ENCODE results near the gene ACTRT1.

Gene ACTRT1

GRCh38 chrX:128035318-128035717, 16.9 kb downstream of the ACTRT1 start:
- Histone ChIP-seq H3K27ac (ENCODE audit: low read length, poor library complexity, severe bottlenecking) (peak overlapping the region; percentile 32), H2BK5ac (ENCODE audit: low read depth, low read length, poor library complexity, severe bottlenecking) (no peak overlapping the region), H2AFZ (ENCODE audit: low read depth, low read length) (no peak overlapping the region), H4K8ac (ENCODE audit: low read length) (no peak overlapping the region), H2BK12ac (ENCODE audit: low read length in 2 of 2) (no peak overlapping the region), H3K4ac (ENCODE audit: low read depth in 1 of 2, low read length in 2 of 2) (no peak overlapping the region), H4K91ac (ENCODE audit: low read length) (no peak overlapping the region), H2BK120ac (ENCODE audit: low read depth, low read length) (no peak overlapping the region), H3K79me1 (replicated peaks; ENCODE audit: low read length, poor library complexity, severe bottlenecking) (no peaks in the 10 kb centered on the region), H3K9me3 (ENCODE audit: control insufficient read depth, low read length) (no peaks in the 10 kb centered on the region), H3K14ac (ENCODE audit: low read length in 2 of 2) (no peak overlapping the region), H3K36me3 (ENCODE audit: control insufficient read depth in 1 of 2, insufficient read depth in 2 of 2, low read depth in 1 of 2, low read length in 2 of 2) (no peaks in the 10 kb centered on the region), H2BK15ac (ENCODE audit: low read depth, poor library complexity, severe bottlenecking) (no peak overlapping the region), H3K23ac (ENCODE audit: low read length in 2 of 2) (no peak overlapping the region), H3K27me3 (ENCODE audit: control insufficient read depth in 1 of 2, insufficient read depth in 1 of 2, low read length in 2 of 2) (no peaks in the 10 kb centered on the region), H3K9ac (ENCODE audit: low read length) (no peak overlapping the region), H3K18ac (ENCODE audit: low read depth in 1 of 2, low read length in 2 of 2) (no peak overlapping the region), H3K4me3 (ENCODE audit: insufficient read depth in 1 of 2, low read depth in 1 of 2, low read length in 2 of 2) (no peak overlapping the region), H2AK5ac (ENCODE audit: low read length, severe bottlenecking) (no peak overlapping the region), H3K4me2 (ENCODE audit: low read length, poor library complexity, severe bottlenecking) (no peak overlapping the region), H3K4me1 (ENCODE audit: control insufficient read depth, insufficient read depth, low read depth, low read length) (peaks cover 4% of the 10 kb centered on the region)
- no peak for DNase-seq

GRCh38 chrX:128021566-128021965, 30.6 kb downstream of the ACTRT1 start:
- Histone ChIP-seq H3K79me1 (replicated peaks; ENCODE audit: low read length, poor library complexity, severe bottlenecking) (no peaks in the 10 kb centered on the region), H3K4me1 (ENCODE audit: control insufficient read depth, insufficient read depth, low read depth, low read length) (no peaks in the 10 kb centered on the region), H3K4me2 (ENCODE audit: low read length, poor library complexity, severe bottlenecking) (no peak overlapping the region)

DNA sequence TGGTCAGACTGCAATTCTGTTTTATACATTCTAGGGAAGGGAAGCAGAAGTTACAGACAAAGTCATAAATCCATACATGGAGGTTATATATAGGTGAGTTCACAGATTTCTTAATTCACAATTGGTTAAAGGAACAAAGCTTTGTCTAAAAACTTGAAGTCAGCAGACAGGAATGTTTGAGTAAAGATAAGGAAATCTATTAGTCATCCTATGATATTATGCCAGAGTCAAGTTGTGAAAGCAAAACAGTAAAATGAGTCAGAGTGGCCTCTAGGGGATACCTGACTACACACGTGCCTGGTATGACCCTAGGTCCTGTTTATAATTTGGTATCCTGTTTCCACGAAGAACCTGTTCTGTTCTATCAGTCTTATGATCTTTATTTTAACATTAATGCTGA, 31.5 kb downstream of the ACTRT1 start:
- no peak overlapping the region for H3K9ac ChIP-seq (ENCODE audit: low read length)
- H3K79me1 ChIP-seq (replicated peaks; ENCODE audit: low read length, poor library complexity, severe bottlenecking) = no peaks in the 10 kb centered on the region
- H3K27me3 ChIP-seq (ENCODE audit: control insufficient read depth in 1 of 2, insufficient read depth in 1 of 2, low read length in 2 of 2) = no peaks in the 10 kb centered on the region
- no peak overlapping the region for H3K4me3 ChIP-seq (ENCODE audit: insufficient read depth in 1 of 2, low read depth in 1 of 2, low read length in 2 of 2)
- H2AK5ac ChIP-seq (ENCODE audit: low read length, severe bottlenecking) = no peak overlapping the region
- H2BK120ac ChIP-seq (ENCODE audit: low read depth, low read length) = no peak overlapping the region
- no peak overlapping the region for H4K91ac ChIP-seq (ENCODE audit: low read length)
- 0% methylated on average over 1 of the region's 2 CpGs for WGBS
- H3K9me3 ChIP-seq (ENCODE audit: control insufficient read depth, low read length) = no peaks in the 10 kb centered on the region
- H2BK15ac ChIP-seq (ENCODE audit: low read depth, poor library complexity, severe bottlenecking) = no peak overlapping the region
- H3K27ac ChIP-seq (ENCODE audit: low read length, poor library complexity, severe bottlenecking) = no peak overlapping the region
- no peak overlapping the region for H3K23ac ChIP-seq (ENCODE audit: low read length in 2 of 2)
- no peaks in the 10 kb centered on the region for H3K4me1 ChIP-seq (ENCODE audit: control insufficient read depth, insufficient read depth, low read depth, low read length)
- no peak overlapping the region for H3K4ac ChIP-seq (ENCODE audit: low read depth in 1 of 2, low read length in 2 of 2)
- H4K8ac ChIP-seq (ENCODE audit: low read length) = no peak overlapping the region
- H2AFZ ChIP-seq (ENCODE audit: low read depth, low read length) = no peak overlapping the region
- H3K18ac ChIP-seq (ENCODE audit: low read depth in 1 of 2, low read length in 2 of 2) = no peak overlapping the region
- no peak overlapping the region for H3K4me2 ChIP-seq (ENCODE audit: low read length, poor library complexity, severe bottlenecking)
- no peaks in the 10 kb centered on the region for H3K36me3 ChIP-seq (ENCODE audit: control insufficient read depth in 1 of 2, insufficient read depth in 2 of 2, low read depth in 1 of 2, low read length in 2 of 2)
- peak; percentile 29 for DNase-seq
- no peak overlapping the region for H2BK12ac ChIP-seq (ENCODE audit: low read length in 2 of 2)
- no peak overlapping the region for H2BK5ac ChIP-seq (ENCODE audit: low read depth, low read length, poor library complexity, severe bottlenecking)
- no peak overlapping the region for H3K14ac ChIP-seq (ENCODE audit: low read length in 2 of 2)

More at GRCh38 chrX:128021566-128021965, 30.6 kb downstream of the ACTRT1 start:
- no peak overlapping the region for H3K14ac ChIP-seq (ENCODE audit: low read length in 2 of 2)
- WGBS = no CpG with 5 or more reads among the region's 1 CpG
- no peak overlapping the region for H2BK12ac ChIP-seq (ENCODE audit: low read length in 2 of 2)
- no peak overlapping the region for H2BK120ac ChIP-seq (ENCODE audit: low read depth, low read length)
- H2BK15ac ChIP-seq (ENCODE audit: low read depth, poor library complexity, severe bottlenecking) = no peak overlapping the region
- no peak overlapping the region for H2AK5ac ChIP-seq (ENCODE audit: low read length, severe bottlenecking)
- H3K23ac ChIP-seq (ENCODE audit: low read length in 2 of 2) = no peak overlapping the region
- peak overlapping the region; percentile 19 for H2BK5ac ChIP-seq (ENCODE audit: low read depth, low read length, poor library complexity, severe bottlenecking)
- H3K9ac ChIP-seq (ENCODE audit: low read length) = no peak overlapping the region
- no peak overlapping the region for H4K91ac ChIP-seq (ENCODE audit: low read length)
- H3K27me3 ChIP-seq (ENCODE audit: control insufficient read depth in 1 of 2, insufficient read depth in 1 of 2, low read length in 2 of 2) = no peaks in the 10 kb centered on the region
- no peak overlapping the region for H2AFZ ChIP-seq (ENCODE audit: low read depth, low read length)
- no peak overlapping the region for H4K8ac ChIP-seq (ENCODE audit: low read length)
- no peak overlapping the region for H3K27ac ChIP-seq (ENCODE audit: low read length, poor library complexity, severe bottlenecking)
- no peak for DNase-seq
- H3K4me3 ChIP-seq (ENCODE audit: insufficient read depth in 1 of 2, low read depth in 1 of 2, low read length in 2 of 2) = no peak overlapping the region
- H3K9me3 ChIP-seq (ENCODE audit: control insufficient read depth, low read length) = no peaks in the 10 kb centered on the region
- no peaks in the 10 kb centered on the region for H3K36me3 ChIP-seq (ENCODE audit: control insufficient read depth in 1 of 2, insufficient read depth in 2 of 2, low read depth in 1 of 2, low read length in 2 of 2)
- H3K18ac ChIP-seq (ENCODE audit: low read depth in 1 of 2, low read length in 2 of 2) = no peak overlapping the region
- no peak overlapping the region for H3K4ac ChIP-seq (ENCODE audit: low read depth in 1 of 2, low read length in 2 of 2)

- H2BK5ac ChIP-seq (ENCODE audit: low read depth, low read length, poor library complexity, severe bottlenecking) = no peak overlapping the region
- no peak overlapping the region for H2BK12ac ChIP-seq (ENCODE audit: low read length in 2 of 2)
- H3K23ac ChIP-seq (ENCODE audit: low read length in 2 of 2) = no peak overlapping the region
- no peak for DNase-seq
- H4K91ac ChIP-seq (ENCODE audit: low read length) = no peak overlapping the region
- H3K27ac ChIP-seq (ENCODE audit: low read length, poor library complexity, severe bottlenecking) = no peak overlapping the region
- H2AK5ac ChIP-seq (ENCODE audit: low read length, severe bottlenecking) = no peak overlapping the region
- no CpG with 5 or more reads among the region's 2 CpGs for WGBS
- no peak overlapping the region for H3K9ac ChIP-seq (ENCODE audit: low read length)
- no peak overlapping the region for H3K4me3 ChIP-seq (ENCODE audit: insufficient read depth in 1 of 2, low read depth in 1 of 2, low read length in 2 of 2)
- no peak overlapping the region for H2BK15ac ChIP-seq (ENCODE audit: low read depth, poor library complexity, severe bottlenecking)
- H3K4ac ChIP-seq (ENCODE audit: low read depth in 1 of 2, low read length in 2 of 2) = no peak overlapping the region
- no peak overlapping the region for H2AFZ ChIP-seq (ENCODE audit: low read depth, low read length)
- H3K4me2 ChIP-seq (ENCODE audit: low read length, poor library complexity, severe bottlenecking) = no peak overlapping the region
- no peak overlapping the region for H3K14ac ChIP-seq (ENCODE audit: low read length in 2 of 2)
- H2BK120ac ChIP-seq (ENCODE audit: low read depth, low read length) = no peak overlapping the region
- no peak overlapping the region for H3K18ac ChIP-seq (ENCODE audit: low read depth in 1 of 2, low read length in 2 of 2)
- H3K27me3 ChIP-seq (ENCODE audit: control insufficient read depth in 1 of 2, insufficient read depth in 1 of 2, low read length in 2 of 2) = no peaks in the 10 kb centered on the region
- no peak overlapping the region for H4K8ac ChIP-seq (ENCODE audit: low read length)
- no peaks in the 10 kb centered on the region for H3K4me1 ChIP-seq (ENCODE audit: control insufficient read depth, insufficient read depth, low read depth, low read length)
- H3K36me3 ChIP-seq (ENCODE audit: control insufficient read depth in 1 of 2, insufficient read depth in 2 of 2, low read depth in 1 of 2, low read length in 2 of 2) = no peaks in the 10 kb centered on the region
- no peaks in the 10 kb centered on the region for H3K79me1 ChIP-seq (replicated peaks; ENCODE audit: low read length, poor library complexity, severe bottlenecking)
- peaks cover 3% of the 10 kb centered on the region for H3K9me3 ChIP-seq (ENCODE audit: control insufficient read depth, low read length)
Measured at GRCh38 chrX:128019218-128019617, 33.0 kb downstream of the ACTRT1 start.

Measured in mesenchymal stem cell (in vitro differentiated cells and primary cell).